HG02885 (cell line): ENCODE measurements around the gene HOXD13.

ENCODE experiments used
- ATAC-seq: cut with Tn5 transposase; IDR thresholded peaks from one replicate; pipeline ENCODE4 v1.9.1; 2021; ENCODE audit warnings: mild to moderate bottlenecking; ENCODE audit not compliant: unreplicated experiment, poor library complexity

HOXD13 gene

DNA sequence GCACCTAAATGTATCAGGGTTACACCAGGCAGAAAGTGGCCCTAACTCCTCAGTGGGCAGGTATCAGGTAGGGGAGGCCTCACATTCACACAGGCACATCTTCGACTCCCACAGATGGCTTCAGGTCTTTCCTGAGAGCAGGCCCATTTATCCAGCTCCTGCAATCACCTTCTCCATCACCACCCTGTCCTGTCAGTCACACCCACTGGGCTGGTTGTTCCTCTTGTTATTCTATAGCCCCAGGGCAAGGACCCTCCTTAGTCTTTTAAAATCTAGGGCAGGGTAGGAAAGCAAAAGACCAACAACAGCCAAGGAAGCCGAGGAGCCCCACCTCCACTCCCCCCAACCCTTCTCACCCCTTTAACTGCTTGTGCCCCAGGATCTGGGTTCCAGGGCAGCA, 49.8 kb downstream of the HOXD13 start:
- ATAC-seq, result no peak
